Immature natural killer cell (primary cell): ENCODE results near the gene DLEC1. TPM values are rescaled to one million over a fixed set of nuclear protein-coding genes. Genes with fewer than 3 reads are reported as not detected.

Experiments
- DNase-seq, 3 donors: peaks; one replicate each; pipeline ENCODE4 v3.0.0; 2022; ENCODE audit warnings: mixed read lengths in 1 of 3
- H3K27ac Mint-ChIP-seq, 6 donors: one replicate each; pipeline ENCODE4 v1.8.0; 2020; ENCODE audit warnings: mixed read lengths in 6 of 6, mild to moderate bottlenecking in 5 of 6, inconsistent platforms in 4 of 6, moderate library complexity in 3 of 6
- H3K27me3 Mint-ChIP-seq, 3 donors: one replicate each; pipeline ENCODE4 v1.8.0; 2020 to 2021; ENCODE audit warnings: low read depth in 3 of 3, mild to moderate bottlenecking in 3 of 3, mixed read lengths in 3 of 3, moderate library complexity in 3 of 3, inconsistent platforms in 1 of 3
- H3K36me3 Mint-ChIP-seq, 3 donors: one replicate each; pipeline ENCODE4 v1.8.0; 2020; ENCODE audit warnings: mixed read lengths in 3 of 3, inconsistent platforms in 2 of 3, mild to moderate bottlenecking in 2 of 3
- H3K4me1 Mint-ChIP-seq, 2 donors: one replicate each; pipeline ENCODE4 v1.8.0; 2020; ENCODE audit warnings: inconsistent platforms in 2 of 2, mild to moderate bottlenecking in 2 of 2, mixed read lengths in 2 of 2, moderate library complexity in 1 of 2
- H3K4me3 Mint-ChIP-seq, 5 donors: one replicate each; pipeline ENCODE4 v1.8.0; 2020; ENCODE audit warnings: mild to moderate bottlenecking in 5 of 5, mixed read lengths in 5 of 5, inconsistent platforms in 3 of 5, moderate library complexity in 3 of 5
- H3K9me3 Mint-ChIP-seq, 6 donors: one replicate each; pipeline ENCODE4 v1.8.0; 2020; ENCODE audit warnings: mild to moderate bottlenecking in 6 of 6, mixed read lengths in 6 of 6, inconsistent platforms in 4 of 6, moderate library complexity in 3 of 6
- polyA plus RNA-seq, 3 donors: library from polyadenylated mRNA; unstranded; fragments of 300-500 nt; fragmentation: Illumina TruSeq; gene quantifications; one replicate each; pipeline ENCODE4 v1.2.3, GENCODE V29; 2021

Gene DLEC1, protein sequence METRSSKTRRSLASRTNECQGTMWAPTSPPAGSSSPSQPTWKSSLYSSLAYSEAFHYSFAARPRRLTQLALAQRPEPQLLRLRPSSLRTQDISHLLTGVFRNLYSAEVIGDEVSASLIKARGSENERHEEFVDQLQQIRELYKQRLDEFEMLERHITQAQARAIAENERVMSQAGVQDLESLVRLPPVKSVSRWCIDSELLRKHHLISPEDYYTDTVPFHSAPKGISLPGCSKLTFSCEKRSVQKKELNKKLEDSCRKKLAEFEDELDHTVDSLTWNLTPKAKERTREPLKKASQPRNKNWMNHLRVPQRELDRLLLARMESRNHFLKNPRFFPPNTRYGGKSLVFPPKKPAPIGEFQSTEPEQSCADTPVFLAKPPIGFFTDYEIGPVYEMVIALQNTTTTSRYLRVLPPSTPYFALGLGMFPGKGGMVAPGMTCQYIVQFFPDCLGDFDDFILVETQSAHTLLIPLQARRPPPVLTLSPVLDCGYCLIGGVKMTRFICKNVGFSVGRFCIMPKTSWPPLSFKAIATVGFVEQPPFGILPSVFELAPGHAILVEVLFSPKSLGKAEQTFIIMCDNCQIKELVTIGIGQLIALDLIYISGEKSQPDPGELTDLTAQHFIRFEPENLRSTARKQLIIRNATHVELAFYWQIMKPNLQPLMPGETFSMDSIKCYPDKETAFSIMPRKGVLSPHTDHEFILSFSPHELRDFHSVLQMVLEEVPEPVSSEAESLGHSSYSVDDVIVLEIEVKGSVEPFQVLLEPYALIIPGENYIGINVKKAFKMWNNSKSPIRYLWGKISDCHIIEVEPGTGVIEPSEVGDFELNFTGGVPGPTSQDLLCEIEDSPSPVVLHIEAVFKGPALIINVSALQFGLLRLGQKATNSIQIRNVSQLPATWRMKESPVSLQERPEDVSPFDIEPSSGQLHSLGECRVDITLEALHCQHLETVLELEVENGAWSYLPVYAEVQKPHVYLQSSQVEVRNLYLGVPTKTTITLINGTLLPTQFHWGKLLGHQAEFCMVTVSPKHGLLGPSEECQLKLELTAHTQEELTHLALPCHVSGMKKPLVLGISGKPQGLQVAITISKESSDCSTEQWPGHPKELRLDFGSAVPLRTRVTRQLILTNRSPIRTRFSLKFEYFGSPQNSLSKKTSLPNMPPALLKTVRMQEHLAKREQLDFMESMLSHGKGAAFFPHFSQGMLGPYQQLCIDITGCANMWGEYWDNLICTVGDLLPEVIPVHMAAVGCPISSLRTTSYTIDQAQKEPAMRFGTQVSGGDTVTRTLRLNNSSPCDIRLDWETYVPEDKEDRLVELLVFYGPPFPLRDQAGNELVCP (N-terminal part only)
- polyA plus RNA-seq, result 1 to 10 TPM in 1 of 3 donors, under 1 TPM in 2; 0.16 to 2.4 (median 0.84) TPM

DNA sequence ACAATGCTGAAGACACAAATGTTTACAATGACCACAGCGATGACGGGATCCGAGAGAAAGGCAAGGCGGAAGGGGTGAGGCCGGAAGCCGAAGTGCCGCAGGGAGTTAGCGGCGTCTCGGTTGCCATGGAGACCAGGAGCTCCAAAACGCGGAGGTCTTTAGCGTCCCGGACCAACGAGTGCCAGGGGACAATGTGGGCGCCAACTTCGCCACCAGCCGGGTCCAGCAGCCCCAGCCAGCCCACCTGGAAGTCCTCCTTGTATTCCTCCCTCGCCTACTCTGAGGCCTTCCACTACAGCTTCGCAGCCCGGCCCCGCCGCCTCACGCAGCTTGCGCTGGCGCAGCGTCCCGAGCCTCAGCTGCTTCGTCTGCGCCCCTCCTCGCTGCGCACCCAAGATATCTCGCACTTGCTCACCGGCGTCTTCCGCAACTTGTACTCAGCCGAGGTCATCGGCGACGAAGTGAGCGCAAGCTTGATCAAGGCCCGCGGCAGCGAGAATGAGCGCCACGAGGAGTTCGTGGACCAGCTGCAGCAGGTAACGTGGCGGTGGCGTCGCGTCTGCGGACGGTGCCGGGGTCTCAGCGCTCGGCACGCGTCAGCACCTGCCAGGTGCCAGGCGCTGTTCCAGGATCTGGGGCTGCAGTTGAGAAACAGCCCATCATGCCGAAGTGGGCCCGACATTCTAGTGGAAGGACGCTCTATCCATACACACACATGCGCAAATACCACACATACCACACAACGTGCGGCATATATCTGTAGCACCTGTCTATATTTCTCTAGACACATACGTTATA, at the start of gene DLEC1:
Gene DLEC1, plus strand, starts transcription at position 108 of the 798 bp plus-strand sequence. Its CDS starts 18 bp downstream, at position 126.
- Mint-ChIP-seq H3K27ac (peak within 1 kb of the TSS; percentile 91 to 100 (median 97)), H3K36me3 (peaks cover 3 to 6% (median 4%) of the 10 kb centered on the region in 3 donors), H3K4me1 (peaks cover 37 to 38% of the 10 kb centered on the region in 2 donors), H3K4me3 (peak within 1 kb of the TSS; percentile 79 to 93 (median 85)), H3K9me3 (no peaks in the 10 kb centered on the region), H3K27me3 (peaks cover 5 to 14% (median 14%) of the 10 kb centered on the region in 3 donors)
- DNase-seq, result peak; percentile 84 to 91 (median 88)

DNA sequence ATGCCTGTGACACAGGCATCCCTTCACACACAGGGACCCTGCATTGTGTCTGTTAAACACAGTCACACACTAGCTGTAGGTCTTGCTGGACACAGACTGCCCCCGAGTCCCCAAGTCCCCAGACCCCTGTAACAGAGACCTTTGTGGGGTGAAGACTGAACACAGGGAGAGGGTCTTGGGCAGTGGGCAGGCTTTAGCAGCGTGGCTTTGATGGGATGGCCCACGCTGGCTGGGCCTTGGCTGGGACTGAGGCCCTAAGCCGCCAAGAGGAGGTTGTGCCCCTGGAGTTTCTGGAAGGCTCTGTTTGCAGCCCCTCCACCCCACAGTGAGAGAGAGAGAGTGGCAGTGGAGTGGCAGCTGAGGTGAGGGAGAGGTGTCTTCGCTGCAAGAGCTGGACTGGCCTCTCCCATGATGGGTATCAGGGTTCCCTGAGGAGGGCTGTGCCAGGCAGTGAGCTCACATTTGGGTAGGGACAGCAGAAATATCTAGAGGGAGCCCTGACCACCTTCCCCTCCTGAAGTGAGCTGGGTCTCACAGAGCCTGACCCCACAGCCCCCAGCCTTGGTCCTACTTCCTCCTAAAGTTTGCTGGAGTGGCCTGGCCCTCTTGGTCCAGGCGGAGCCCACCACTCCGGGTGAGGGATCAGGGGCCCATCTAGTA, 49.1 kb upstream of the DLEC1 start:
- H3K27ac Mint-ChIP-seq, result no peak overlapping the region
- peaks cover 0 to 6% (median 2%) of the 10 kb centered on the region in 3 donors for H3K27me3 Mint-ChIP-seq
- H3K4me3 Mint-ChIP-seq, result peak overlapping the region in 2 of 5 donors; percentile 29 to 38

DNA sequence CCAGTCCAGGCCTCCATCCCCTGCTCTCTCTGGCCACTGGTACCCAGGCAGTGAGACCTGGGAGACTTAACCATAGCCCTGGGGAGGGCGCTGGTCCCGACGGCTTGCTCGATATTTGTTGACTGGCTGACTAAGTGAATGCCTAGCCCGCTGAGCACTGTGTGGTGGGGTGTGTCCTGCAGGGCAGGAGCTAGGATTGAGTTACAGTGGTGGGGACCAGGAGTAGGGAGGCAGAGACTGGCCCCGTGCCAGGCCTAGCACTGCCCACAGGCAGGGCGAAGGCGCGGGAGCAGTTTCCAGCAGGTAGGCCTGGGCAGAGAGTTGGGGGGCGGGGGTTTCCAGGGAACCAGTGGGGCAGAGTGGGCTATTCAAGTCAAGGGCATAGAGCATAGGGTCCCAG, 48.5 kb upstream of the DLEC1 start, which contains the start of gene VILL:
Gene VILL, plus strand, starts transcription at position 260 of the 400 bp plus-strand sequence. CDS start 2,887 bp downstream, outside the sequence.
- Mint-ChIP-seq H3K27me3 (peaks cover 0 to 5% (median 2%) of the 10 kb centered on the region in 3 donors), H3K9me3 (no peaks in the 10 kb centered on the region), H3K27ac (no peak within 1 kb of the TSS), H3K36me3 (no peaks in the 10 kb centered on the region), H3K4me1 (peaks cover 24 to 27% of the 10 kb centered on the region in 2 donors), H3K4me3 (peak within 1 kb of the TSS in 2 of 5 donors; percentile 29 to 38)
- DNase-seq, result no peak

More for the DNA sequence above, 49.1 kb upstream of the DLEC1 start:
- Mint-ChIP-seq H3K36me3 (no peaks in the 10 kb centered on the region), H3K9me3 (no peaks in the 10 kb centered on the region), H3K4me1 (peaks cover 19 to 22% of the 10 kb centered on the region in 2 donors)
- DNase-seq, result no peak

DNA sequence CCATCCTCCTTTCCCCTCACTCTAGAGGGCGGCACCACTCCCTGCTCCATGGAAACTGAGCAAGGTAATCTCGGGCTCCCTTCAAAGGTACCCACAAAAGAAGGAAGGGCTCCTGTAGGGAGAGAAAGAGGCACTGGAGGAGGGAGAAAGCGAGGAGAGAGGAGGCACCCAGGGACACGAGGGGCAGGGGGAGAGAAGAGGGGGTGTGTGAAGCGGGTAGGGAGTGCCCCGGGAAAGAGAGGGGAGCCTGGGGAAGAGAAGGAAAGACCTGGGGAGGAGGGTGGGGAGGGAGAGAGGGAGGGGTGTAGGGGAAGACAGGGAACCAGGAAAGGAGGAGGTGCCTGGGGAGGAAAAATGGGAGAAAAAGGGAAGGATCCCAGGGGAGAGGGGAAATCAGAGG, 47.9 kb upstream of the DLEC1 start:
- no peaks in the 10 kb centered on the region for H3K36me3 Mint-ChIP-seq
- no peak for DNase-seq
- no peaks in the 10 kb centered on the region for H3K9me3 Mint-ChIP-seq
- peaks cover 29 to 33% of the 10 kb centered on the region in 2 donors for H3K4me1 Mint-ChIP-seq
- no peak overlapping the region for H3K27ac Mint-ChIP-seq
- H3K27me3 Mint-ChIP-seq, result peaks cover 0 to 3% (median 2%) of the 10 kb centered on the region in 3 donors
- H3K4me3 Mint-ChIP-seq, result no peak overlapping the region

DNA sequence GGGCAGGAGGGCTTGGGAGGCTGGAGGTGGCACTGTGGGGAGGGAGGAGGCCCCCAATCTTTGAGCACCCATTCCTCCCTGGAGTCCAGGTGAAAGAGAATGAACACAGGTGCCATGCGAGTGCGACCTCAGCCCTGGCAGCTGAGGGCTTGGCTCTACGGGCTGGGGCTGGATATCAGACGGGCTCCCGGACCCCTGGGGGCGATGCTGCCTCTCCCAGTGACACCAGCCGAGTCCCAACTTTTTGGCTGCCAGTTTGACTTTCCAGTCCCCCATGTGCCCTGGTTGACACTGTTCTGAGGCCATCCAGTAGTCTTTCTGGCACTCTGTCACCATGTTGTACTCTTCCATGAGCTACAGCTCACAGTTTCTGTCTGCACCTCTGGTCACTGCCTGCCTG, 47.2 kb upstream of the DLEC1 start:
- peaks cover 36 to 40% of the 10 kb centered on the region in 2 donors for H3K4me1 Mint-ChIP-seq
- peak overlapping the region in 1 of 6 donors; percentile 3 for H3K27ac Mint-ChIP-seq
- DNase-seq, result no peak
- peaks cover 3 to 7% (median 6%) of the 10 kb centered on the region in 3 donors for H3K36me3 Mint-ChIP-seq
- no peaks in the 10 kb centered on the region for H3K9me3 Mint-ChIP-seq
- no peak overlapping the region for H3K4me3 Mint-ChIP-seq
- H3K27me3 Mint-ChIP-seq, result peaks cover 2 to 3% (median 2%) of the 10 kb centered on the region in 3 donors

DNA sequence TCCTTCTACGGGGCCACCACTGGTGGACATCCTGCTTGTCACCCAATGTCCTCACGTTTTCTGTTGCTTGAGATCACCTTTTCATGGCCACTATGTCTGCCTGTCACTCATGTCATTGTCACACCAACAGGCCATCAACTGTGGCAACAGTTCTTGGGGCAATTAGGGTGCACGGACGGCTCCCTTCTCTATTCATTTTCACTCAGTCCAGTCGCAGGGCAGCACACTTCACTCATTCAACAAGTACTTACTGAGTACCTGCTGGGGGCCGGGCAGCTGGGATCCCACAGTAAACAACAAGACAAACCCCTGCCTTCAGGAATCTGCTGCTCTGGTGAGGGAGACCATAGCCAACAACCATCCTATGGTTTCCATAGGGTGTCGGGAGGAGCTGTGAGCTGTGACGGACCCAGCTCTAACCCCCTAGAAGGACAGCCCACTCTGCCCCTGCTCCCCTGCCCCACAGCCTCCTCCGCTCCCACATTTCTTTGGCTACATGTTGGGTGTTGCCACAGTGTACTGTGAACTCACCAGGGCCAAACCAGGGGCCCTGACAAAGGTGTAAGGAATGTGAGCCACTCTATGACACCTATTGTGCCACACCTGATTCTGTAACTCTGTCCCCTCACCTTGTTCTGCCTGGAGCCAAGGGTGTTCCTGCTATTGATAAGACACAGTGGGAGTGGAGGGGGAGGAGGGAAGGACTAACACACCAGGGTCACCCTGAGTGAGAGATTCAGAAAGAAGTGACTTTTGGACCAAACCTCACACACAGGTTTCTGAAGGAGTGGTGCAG, 46.5 kb upstream of the DLEC1 start:
- H3K9me3 Mint-ChIP-seq, result no peaks in the 10 kb centered on the region
- peaks cover 2 to 3% (median 3%) of the 10 kb centered on the region in 3 donors for H3K27me3 Mint-ChIP-seq
- H3K27ac Mint-ChIP-seq, result peak overlapping the region in 5 of 6 donors; percentile 3 to 97 (median 93)
- DNase-seq, result no peak
- H3K4me1 Mint-ChIP-seq, result peaks cover 42 to 44% of the 10 kb centered on the region in 2 donors
- peaks cover 5 to 9% (median 8%) of the 10 kb centered on the region in 3 donors for H3K36me3 Mint-ChIP-seq
- peak overlapping the region; percentile 95 to 97 (median 97) for H3K4me3 Mint-ChIP-seq

DNA sequence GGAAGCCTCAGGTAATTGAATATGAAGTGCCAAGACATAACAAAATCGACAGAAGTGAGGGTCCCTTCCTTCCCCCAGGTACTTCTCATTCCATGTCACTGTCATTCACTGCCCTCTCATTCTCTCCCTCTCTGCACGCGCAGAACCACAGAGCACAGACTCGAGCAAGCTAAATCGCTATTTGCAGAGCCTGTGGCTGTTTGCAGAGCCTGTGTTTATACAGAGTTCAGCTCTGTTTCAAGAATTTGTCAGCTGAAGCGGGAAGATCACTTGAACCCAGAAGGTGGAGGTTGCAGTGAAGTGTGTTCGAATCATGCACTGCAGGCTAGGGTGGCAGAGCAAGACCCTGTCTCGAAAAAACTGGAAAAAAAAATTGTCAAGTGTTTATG, 45.9 kb upstream of the DLEC1 start:
- peak overlapping the region; percentile 95 to 97 (median 97) for H3K4me3 Mint-ChIP-seq
- H3K27ac Mint-ChIP-seq, result peak overlapping the region; percentile 91 to 97 (median 94)
- DNase-seq, result no peak
- H3K4me1 Mint-ChIP-seq, result peaks cover 44 to 45% of the 10 kb centered on the region in 2 donors
- H3K36me3 Mint-ChIP-seq, result peaks cover 5 to 9% (median 8%) of the 10 kb centered on the region in 3 donors
- H3K9me3 Mint-ChIP-seq, result no peaks in the 10 kb centered on the region
- peaks cover 2 to 3% (median 3%) of the 10 kb centered on the region in 3 donors for H3K27me3 Mint-ChIP-seq

DNA sequence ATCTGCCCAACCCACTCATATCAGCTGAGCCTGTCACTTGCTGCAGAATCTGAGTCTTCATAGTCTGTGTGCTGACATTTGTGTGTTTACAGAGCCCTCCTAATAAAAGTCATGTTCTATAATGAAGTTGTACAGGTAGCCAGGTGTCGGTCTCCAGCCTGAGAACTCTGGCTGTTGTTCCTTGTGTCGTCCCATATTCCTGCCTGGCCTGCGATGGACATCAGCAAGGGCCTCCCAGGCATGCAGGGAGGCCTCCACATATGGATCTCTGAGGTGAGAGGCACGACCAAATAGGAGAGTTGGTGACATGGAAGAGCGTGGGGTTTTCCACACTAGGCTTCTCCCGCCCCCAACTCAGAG, 45.6 kb upstream of the DLEC1 start:
- H3K27ac Mint-ChIP-seq, result peak overlapping the region; percentile 91 to 97 (median 94)
- H3K4me3 Mint-ChIP-seq, result peak overlapping the region; percentile 95 to 97 (median 97)
- peaks cover 2 to 3% (median 3%) of the 10 kb centered on the region in 3 donors for H3K27me3 Mint-ChIP-seq
- H3K9me3 Mint-ChIP-seq, result no peaks in the 10 kb centered on the region
- peaks cover 5 to 9% (median 8%) of the 10 kb centered on the region in 3 donors for H3K36me3 Mint-ChIP-seq
- H3K4me1 Mint-ChIP-seq, result peaks cover 47 to 49% of the 10 kb centered on the region in 2 donors
- DNase-seq, result no peak

DNA sequence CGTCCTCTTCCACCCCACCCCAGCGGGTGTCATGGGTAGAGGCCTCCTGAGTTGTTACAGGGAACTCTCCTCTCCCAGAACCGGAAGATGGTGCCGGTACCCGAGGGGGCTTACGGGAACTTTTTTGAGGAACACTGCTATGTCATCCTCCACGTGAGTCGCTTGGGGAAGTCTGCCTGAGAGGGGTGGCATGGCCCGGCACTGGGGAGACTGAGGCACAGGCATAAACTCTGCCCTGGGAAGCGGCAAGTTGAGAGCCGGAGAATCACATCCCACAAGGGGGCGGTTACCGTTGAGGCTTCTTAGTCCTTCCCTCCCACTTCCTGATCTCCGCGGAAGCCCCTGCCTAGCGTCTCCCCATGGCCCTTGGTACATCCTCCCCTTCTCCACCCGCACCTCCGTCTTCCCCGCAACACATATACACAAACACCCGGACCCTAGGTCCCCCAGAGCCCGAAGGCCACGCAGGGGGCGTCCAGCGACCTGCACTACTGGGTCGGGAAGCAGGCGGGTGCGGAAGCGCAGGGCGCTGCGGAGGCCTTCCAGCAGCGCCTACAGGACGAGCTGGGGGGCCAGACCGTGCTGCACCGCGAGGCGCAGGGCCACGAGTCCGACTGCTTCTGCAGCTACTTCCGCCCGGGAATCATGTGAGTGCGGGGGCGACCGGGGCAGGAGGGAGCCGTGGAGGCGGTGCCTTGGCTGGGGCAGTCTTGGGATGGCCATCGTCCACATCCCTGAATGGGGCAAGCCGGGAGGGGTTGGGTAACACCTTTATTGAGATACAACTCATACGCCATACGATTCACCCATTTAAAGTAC, 45.0 kb upstream of the DLEC1 start:
- Mint-ChIP-seq H3K27ac (peak overlapping the region; percentile 91 to 97 (median 94)), H3K4me3 (peak overlapping the region; percentile 95 to 97 (median 97)), H3K9me3 (no peaks in the 10 kb centered on the region), H3K4me1 (peaks cover 53% of the 10 kb centered on the region in 2 donors), H3K27me3 (peaks cover 2 to 3% (median 2%) of the 10 kb centered on the region in 3 donors), H3K36me3 (peaks cover 5 to 9% (median 8%) of the 10 kb centered on the region in 3 donors)
- peak; percentile 64 to 71 (median 70) for DNase-seq

DNA sequence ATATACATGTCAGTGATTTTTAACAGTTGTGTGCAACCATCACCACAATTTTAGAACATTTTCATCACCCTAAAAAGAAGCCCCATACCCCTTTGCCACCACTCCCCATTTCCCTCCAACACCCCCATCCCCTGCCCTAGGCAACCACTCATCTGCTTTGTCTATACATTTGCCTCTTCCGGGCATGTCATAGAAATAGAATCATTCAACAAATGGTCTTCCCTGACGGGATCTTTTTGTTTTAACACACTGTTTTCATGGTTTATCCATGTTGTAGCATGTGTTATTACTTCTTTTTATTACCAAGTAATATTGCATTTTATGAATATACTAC, 44.4 kb upstream of the DLEC1 start:
- Mint-ChIP-seq H3K27ac (peak overlapping the region; percentile 91 to 97 (median 94)), H3K36me3 (peaks cover 5 to 9% (median 8%) of the 10 kb centered on the region in 3 donors), H3K4me1 (peaks cover 58% of the 10 kb centered on the region in 2 donors), H3K27me3 (peaks cover 0 to 4% (median 3%) of the 10 kb centered on the region in 3 donors), H3K4me3 (peak overlapping the region; percentile 95 to 97 (median 97)), H3K9me3 (no peaks in the 10 kb centered on the region)
- no peak for DNase-seq
